ENCODE measurements around the gene LEKR1.

- TF ChIP-seq ZFP3 (CRISPR knock-in tag; IDR thresholded peaks at IDR 0.05) (no peak), POU6F1 (CRISPR knock-in tag; IDR thresholded peaks at IDR 0.05; ENCODE audit: borderline replicate concordance, low read depth) (no peak), PATZ1 (CRISPR knock-in tag; IDR thresholded peaks at IDR 0.05; ENCODE audit: borderline replicate concordance) (no peak), CREB5 (CRISPR knock-in tag; IDR thresholded peaks at IDR 0.05; ENCODE audit: low read depth) (no peak), ZFP30 (CRISPR knock-in tag; IDR thresholded peaks at IDR 0.05) (no peak), GLIS3 (CRISPR knock-in tag; IDR thresholded peaks at IDR 0.05) (no peak), ARNTL (CRISPR knock-in tag; IDR thresholded peaks at IDR 0.05; ENCODE audit: borderline replicate concordance, low read depth) (no peak), SNAI2 (CRISPR knock-in tag; IDR thresholded peaks at IDR 0.05) (no peak), PPARA (CRISPR knock-in tag; IDR thresholded peaks at IDR 0.05; ENCODE audit: borderline replicate concordance) (no peak)
Measured at GRCh38 chr3:157070678-157070999, 244.5 kb downstream of the LEKR1 start.
